Body of pancreas (tissue), 4 donors: ENCODE data around the gene CHCHD6. TPM values are rescaled to one million over a fixed set of nuclear protein-coding genes. Genes with fewer than 3 reads are reported as not detected.

ENCODE experiments used
- ATAC-seq: fragments of 150-250 bp; one replicate; pipeline ENCODE4 v1.9.1; 2016
- DNase-seq, 4 donors: peaks; one replicate each; pipeline ENCODE4 v3.0.0-alpha.2; 2019
- H3K27ac ChIP-seq, 4 donors: fragments of 200-600 bp; sonication (generic); 1 replicate in 3 of 4; 2 replicates in 1 of 4; pipeline versions ENCODE4 v1.5.1 to v1.6.1; 2016 to 2019; ENCODE audit warnings: mild to moderate bottlenecking in 1 of 4, mixed read lengths in 1 of 4, moderate library complexity in 1 of 4
- H3K27me3 ChIP-seq, 2 donors: fragments of 200-600 bp; sonication (generic); one replicate each; pipeline ENCODE4 v1.6.0; 2016; ENCODE audit warnings: mild to moderate bottlenecking in 1 of 2
- H3K36me3 ChIP-seq, 2 donors: fragments of 200-600 bp; sonication (generic); replicated peaks in 1 of 2; 2 replicates each; pipeline ENCODE4 v1.5.1; 2016; ENCODE audit warnings: low read depth in 2 of 2; ENCODE audit not compliant: insufficient read depth in 1 of 2
- H3K4me1 ChIP-seq: fragments of 200-600 bp; sonication (generic); one replicate; pipeline ENCODE4 v1.6.0; 2016
- H3K4me3 ChIP-seq, 2 donors: fragments of 200-600 bp; sonication (generic); 1 replicate in 1 of 2; 2 replicates in 1 of 2; pipeline ENCODE4 v1.5.1; 2016 to 2019
- H3K9me3 ChIP-seq, 3 donors: fragments of 200-600 bp; sonication (generic); 1 replicate in 2 of 3; 2 replicates in 1 of 3; pipeline ENCODE4 v1.5.1; 2016
- CTCF ChIP-seq, 7 experiments: fragments of 450-650 bp in 4 of 7; fragments of 200-600 bp in 3 of 7; sonication (generic) in 3 of 7; IDR thresholded peaks; one replicate each; pipeline ENCODE4 v1.5.1; 2016 to 2019; ENCODE audit warnings: antibody characterized with exemption in 7 of 7
- POLR2A ChIP-seq, 3 donors: fragments of 450-650 bp; IDR thresholded peaks; one replicate each; pipeline ENCODE4 v1.6.1; 2016; ENCODE audit warnings: antibody characterized with exemption in 3 of 3, mild to moderate bottlenecking in 2 of 3
- WGBS, 2 donors: methylation state at CpG; one replicate each; pipeline ENCODE4 v1.1.5; 2017; 5-methylcytosine and 5-hydroxymethylcytosine counted together
- intact Hi-C: fragments of 100-400 bp; cut with DNase I; formaldehyde crosslinking; loops from one replicate; pipeline ENCODE4 v1.15.1; 2023
- total RNA-seq, 2 donors: library from RNA; depleted of rRNA; stranded (reverse); fragments of >200 nt; gene quantifications; one replicate each; pipeline ENCODE4 v1.1.0, GENCODE V29; 2016

Gene CHCHD6
- total RNA-seq, 2 donors from 2014 or later = 0.66 to 10.9 TPM

- H3K4me3 ChIP-seq = no peak overlapping the region
- no peak for ATAC-seq
These were observed 295.3 kb downstream of the CHCHD6 start for GRCh38 chr3:126999383-126999782.

DNA sequence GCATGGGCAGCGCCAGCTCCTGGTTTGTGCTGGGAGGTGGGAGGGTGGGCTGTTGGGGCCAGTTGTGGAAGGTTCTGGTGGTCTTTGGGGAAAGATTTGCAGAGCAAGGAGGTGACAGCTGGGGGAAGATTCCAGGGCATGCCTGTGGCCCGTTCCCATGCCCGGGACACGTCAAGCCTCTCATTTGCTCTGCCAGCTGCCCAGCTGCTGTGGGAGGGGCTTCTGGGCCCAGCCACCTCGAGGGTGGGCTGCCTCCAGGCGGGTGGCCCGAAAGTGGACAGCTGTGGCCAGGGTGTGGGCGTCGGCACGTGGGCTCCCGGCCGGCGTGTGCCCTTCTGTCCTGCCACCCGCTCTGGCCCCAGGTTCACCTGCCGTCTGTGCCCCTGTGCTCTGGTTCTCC is 296.1 kb downstream of the CHCHD6 start:
- Histone ChIP-seq H3K4me3 (no peak overlapping the region), H3K27me3 (no peaks in the 10 kb centered on the region), H3K9me3 (no peaks in the 10 kb centered on the region), H3K4me1 (peaks cover 11% of the 10 kb centered on the region), H3K36me3 (no peaks in the 10 kb centered on the region), H3K27ac (no peak overlapping the region)
- intact Hi-C loops = no loop called here
- no peak for TF ChIP-seq POLR2A (IDR thresholded peaks at IDR 0.05)
- TF ChIP-seq CTCF (IDR thresholded peaks at IDR 0.05) = no peak
- DNase-seq (no peak), ATAC-seq (no peak)
- 88 to 91% methylated on average over 15 of the region's 15 CpGs for WGBS, 2 donors

More at GRCh38 chr3:126999383-126999782, 295.3 kb downstream of the CHCHD6 start:
- TF ChIP-seq POLR2A (IDR thresholded peaks at IDR 0.05) = no peak
- TF ChIP-seq CTCF (IDR thresholded peaks at IDR 0.05) = no peak
- H3K4me1 ChIP-seq = peaks cover 17% of the 10 kb centered on the region
- peak in 1 of 4 donors; percentile 35 for DNase-seq
- no peaks in the 10 kb centered on the region for H3K36me3 ChIP-seq
- intact Hi-C loops = no loop called here
- 95% methylated on average over 14 of the region's 15 CpGs; no CpG with 5 or more reads in 1 of the 2 donors for WGBS, 2 donors
- no peak overlapping the region for H3K27ac ChIP-seq
- no peaks in the 10 kb centered on the region for H3K9me3 ChIP-seq
- no peaks in the 10 kb centered on the region for H3K27me3 ChIP-seq

DNA sequence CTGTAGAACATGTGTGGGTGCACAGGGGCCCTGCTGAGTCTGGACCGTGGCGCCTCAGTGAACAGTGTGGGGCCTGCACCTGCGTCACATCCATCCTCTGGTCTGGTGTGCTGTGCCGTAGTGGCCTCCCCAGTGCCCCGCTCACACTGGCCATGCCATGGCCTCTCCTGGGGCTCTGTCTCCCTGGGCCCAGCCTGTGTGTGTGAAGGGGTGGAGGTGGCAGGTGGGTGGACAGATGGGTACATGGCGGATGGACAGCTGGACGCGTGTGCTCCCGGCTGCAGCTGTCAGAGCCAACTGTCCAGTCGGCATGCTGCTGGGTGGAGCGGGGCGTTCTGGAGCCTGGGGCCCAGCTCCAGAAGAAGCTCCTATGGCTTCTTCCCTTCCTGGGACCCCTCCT is 296.7 kb downstream of the CHCHD6 start:
- Histone ChIP-seq H3K9me3 (no peaks in the 10 kb centered on the region), H3K4me3 (no peak overlapping the region), H3K4me1 (peaks cover 11% of the 10 kb centered on the region), H3K27me3 (no peaks in the 10 kb centered on the region), H3K36me3 (no peaks in the 10 kb centered on the region), H3K27ac (no peak overlapping the region)
- 94 to 97% methylated on average over 8 to 12 of the region's 12 CpGs for WGBS, 2 donors
- DNase-seq (no peak), ATAC-seq (no peak)
- no peak for TF ChIP-seq CTCF (IDR thresholded peaks at IDR 0.05)
- no peak for TF ChIP-seq POLR2A (IDR thresholded peaks at IDR 0.05)
- intact Hi-C loops = no loop called here

GRCh38 chr3:127001486-127002194 is 297.6 kb downstream of the CHCHD6 start:
- no peak overlapping the region for H3K4me3 ChIP-seq
- H3K27ac ChIP-seq = peak overlapping the region in 3 of 4 donors; percentile 31 to 71 (median 41)
- WGBS, 2 donors = 89 to 97% methylated on average over 14 to 17 of the region's 23 CpGs
- no peaks in the 10 kb centered on the region for H3K36me3 ChIP-seq
- DNase-seq (no peak), ATAC-seq (no peak)
- intact Hi-C loops = no loop called here
- TF ChIP-seq POLR2A (IDR thresholded peaks at IDR 0.05) (no peak), CTCF (IDR thresholded peaks at IDR 0.05) (no peak)
- H3K27me3 ChIP-seq = no peaks in the 10 kb centered on the region
- no peaks in the 10 kb centered on the region for H3K9me3 ChIP-seq
- peaks cover 11% of the 10 kb centered on the region for H3K4me1 ChIP-seq
